H1 (cell line): Measurements from ENCODE around the gene CASKIN2. TPM values are rescaled to one million over a fixed set of nuclear protein-coding genes. Genes with fewer than 3 reads are reported as not detected.

Experiments
- CHD7 ChIP-seq: fragments of 300-600 bp; sonication (generic); IDR thresholded peaks from 2 replicates; pipeline ENCODE4 v1.7.1; 2012; ENCODE audit warnings: low read length, moderate library complexity, mild to moderate bottlenecking, inconsistent platforms; ENCODE audit not compliant: insufficient replicate concordance
- GABPA ChIP-seq: IDR thresholded peaks from 2 replicates; pipeline ENCODE4 v1.6.1; 2011; ENCODE audit warnings: mild to moderate bottlenecking, low read length, moderate library complexity, borderline replicate concordance; ENCODE audit not compliant: insufficient read depth
- RAD21 ChIP-seq, 2 experiments: IDR thresholded peaks in 1 of 2; conservative IDR thresholded peaks in 1 of 2; 2 replicates each; pipeline ENCODE4 v1.6.1; 2011; ENCODE audit warnings: low read depth in 2 of 2, low read length in 2 of 2, improper control_type of control experiment in 1 of 2, inconsistent platforms in 1 of 2, mild to moderate bottlenecking in 1 of 2, moderate library complexity in 1 of 2
- SAP30 ChIP-seq: fragments of 300-600 bp; sonication (generic); IDR thresholded peaks from 2 replicates; pipeline ENCODE4 v1.7.1; 2012; ENCODE audit warnings: low read length, moderate library complexity, mild to moderate bottlenecking, inconsistent platforms; ENCODE audit not compliant: insufficient read depth, insufficient replicate concordance
- polyA plus RNA-seq, 7 experiments: library from polyadenylated mRNA; depleted of rRNA in 3 of 7; stranded (reverse) in 5 of 7; unstranded in 2 of 7; fragments of >200 nt in 5 of 7; fragments of 200-250 nt in 2 of 7; gene quantifications; 1 replicate in 5 of 7; 2 replicates in 1 of 7; 4 replicates in 1 of 7; pipeline versions ENCODE4 v1.2.1 to v1.2.3, GENCODE V29; 2011 to 2013; ENCODE audit warnings: missing spikeins in 2 of 7, mixed read lengths in 2 of 7
- total RNA-seq: library from RNA; stranded (reverse); fragmentation: NEBNext Ultra II Directional; extraction: Animal tissue kit (Norgen Biotek cat#: 25700); gene quantifications from 2 replicates; pipeline ENCODE4 v1.2.1, GENCODE V29; 2021

The CASKIN2 gene
- total and polyA plus RNA-seq, 2 of the 8 experiments (the other 6 are each of a cell fraction or from before 2014, with no cell fraction given): 6.7 to 32.3 TPM

GRCh38 chr17:75474736-75475135 lies 40.6 kb downstream of the CASKIN2 start (continued):
- TF ChIP-seq CHD7 (no peak), GABPA (no peak), RAD21 (IDR thresholded peaks at IDR 0.05 in 1 of 2, conservative IDR thresholded peaks at IDR 0.05 in 1 of 2; ENCODE audit: low read depth in 2 of 2, low read length in 2 of 2) (no peak), SAP30 (no peak)
- TF ChIP-seq, all 59 proteins: peak for 0
